Ramos (cell line): Measurements from ENCODE around the gene PCDHB8.
"Not testable (repeated sequence)": the region's sequence is repeated elsewhere in the genome, so short reads cannot be mapped to it uniquely, and the experiment has no call there.

Experiments used
- in situ Hi-C: fragments of 300-500 bp; cut with MboI; formaldehyde crosslinking; loops from one replicate; pipeline ENCODE4 v1.14.3; 2022; ENCODE audit warnings: low sequenced_read_pairs; ENCODE audit not compliant: unreplicated experiment

PCDHB8 gene

GRCh38 chr5:141182248-141182647 is 4.7 kb downstream of the PCDHB8 start, which contains the start of gene PCDHB16:
TSS of gene PCDHB16 (plus strand) at chr5:141182387. CDS start at chr5:141182560, 173 bp downstream.
- in situ Hi-C loops, result no loop called here

DNA sequence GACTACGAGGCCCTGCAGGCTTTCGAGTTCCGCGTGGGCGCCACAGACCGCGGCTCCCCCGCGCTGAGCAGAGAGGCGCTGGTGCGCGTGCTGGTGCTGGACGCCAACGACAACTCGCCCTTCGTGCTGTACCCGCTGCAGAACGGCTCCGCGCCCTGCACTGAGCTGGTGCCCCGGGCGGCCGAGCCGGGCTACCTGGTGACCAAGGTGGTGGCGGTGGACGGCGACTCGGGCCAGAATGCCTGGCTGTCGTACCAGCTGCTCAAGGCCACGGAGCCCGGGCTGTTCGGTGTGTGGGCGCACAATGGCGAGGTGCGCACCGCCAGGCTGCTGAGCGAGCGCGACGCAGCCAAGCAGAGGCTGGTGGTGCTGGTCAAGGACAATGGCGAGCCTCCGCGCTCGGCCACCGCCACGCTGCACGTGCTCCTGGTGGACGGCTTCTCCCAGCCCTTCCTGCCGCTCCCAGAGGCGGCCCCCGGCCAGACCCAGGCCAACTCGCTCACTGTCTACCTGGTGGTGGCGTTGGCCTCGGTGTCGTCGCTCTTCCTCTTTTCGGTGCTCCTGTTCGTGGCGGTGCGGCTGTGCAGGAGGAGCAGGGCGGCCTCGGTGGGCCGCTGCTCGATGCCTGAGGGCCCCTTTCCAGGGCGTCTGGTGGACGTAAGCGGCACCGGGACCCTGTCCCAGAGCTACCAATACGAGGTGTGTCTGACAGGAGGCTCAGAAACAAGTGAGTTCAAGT is 6.7 kb downstream of the PCDHB8 start:
- in situ Hi-C loops, result not testable (repeated sequence)

DNA sequence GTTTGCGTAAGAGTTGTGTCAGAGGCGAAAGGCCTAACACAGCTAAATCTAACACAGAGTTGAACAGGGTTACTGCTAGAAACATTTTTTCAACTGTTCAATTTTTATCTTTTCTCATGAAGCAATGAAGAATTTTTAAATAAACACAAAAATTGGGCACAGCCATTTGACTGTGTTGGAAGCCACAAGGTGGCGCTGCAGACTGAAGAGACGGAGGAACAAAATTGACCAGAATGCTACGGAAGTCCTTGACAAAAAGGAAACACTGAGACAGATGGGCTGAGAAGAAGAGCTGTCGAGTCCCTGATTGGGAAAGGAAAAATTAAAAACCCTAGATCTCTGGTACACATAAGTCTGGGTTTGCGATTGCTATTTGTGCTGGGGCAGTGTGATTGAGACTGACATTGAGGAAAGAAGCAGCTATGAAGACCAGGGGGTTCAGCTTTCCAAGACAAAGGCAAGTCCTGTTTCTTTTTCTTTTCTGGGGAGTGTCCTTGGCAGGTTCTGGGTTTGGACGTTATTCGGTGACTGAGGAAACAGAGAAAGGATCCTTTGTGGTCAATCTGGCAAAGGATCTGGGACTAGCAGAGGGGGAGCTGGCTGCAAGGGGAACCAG is 9.4 kb downstream of the PCDHB8 start, which contains the start of gene PCDHB9:
PCDHB9 (plus strand) TSS at position 265 of the 616 bp plus-strand sequence; CDS start at position 423, 158 bp downstream.
- in situ Hi-C loops, result no loop called here

GRCh38 chr5:141188682-141189081 is 11.1 kb downstream of the PCDHB8 start:
- in situ Hi-C loops, result not testable (repeated sequence)

- in situ Hi-C loops, result not testable (repeated sequence)
These were observed 11.5 kb downstream of the PCDHB8 start for GRCh38 chr5:141189131-141189530.

GRCh38 chr5:141192110-141192725 is 14.6 kb downstream of the PCDHB8 start, which contains the start of gene PCDHB10:
TSS of gene PCDHB10 (plus strand) at chr5:141192353. CDS start at chr5:141192553, 200 bp downstream.
- in situ Hi-C loops, result no loop called here

- in situ Hi-C loops, result not testable (repeated sequence)
These were observed 16.7 kb downstream of the PCDHB8 start for GRCh38 chr5:141194332-141194731.

DNA sequence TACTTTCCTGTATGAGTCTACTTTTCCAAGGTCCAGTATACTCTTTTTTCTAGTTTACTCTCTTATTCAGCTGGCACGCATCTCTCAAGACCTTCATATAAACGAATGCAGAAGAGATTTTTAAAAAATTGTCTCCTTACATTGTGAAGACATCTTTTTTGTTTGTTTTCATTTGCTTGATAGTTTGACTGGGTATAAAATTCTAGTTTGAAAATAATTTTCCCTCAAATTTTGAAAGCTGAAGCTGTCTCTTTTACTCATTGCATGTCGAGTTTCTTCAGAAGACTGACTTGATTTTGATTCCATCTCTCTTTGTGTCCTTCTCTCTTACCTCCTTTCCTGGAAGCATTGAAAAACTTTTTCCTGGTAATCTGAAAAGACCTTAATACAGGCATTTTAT is 18.8 kb downstream of the PCDHB8 start:
- in situ Hi-C loops, result no loop called here

- in situ Hi-C loops, result no loop called here
These were observed 22.0 kb downstream of the PCDHB8 start, which contains the start of gene PCDHB11 for GRCh38 chr5:141199359-141200235. TSS of gene PCDHB11 (plus strand) at chr5:141199627. CDS start at chr5:141199775, 148 bp downstream.

DNA sequence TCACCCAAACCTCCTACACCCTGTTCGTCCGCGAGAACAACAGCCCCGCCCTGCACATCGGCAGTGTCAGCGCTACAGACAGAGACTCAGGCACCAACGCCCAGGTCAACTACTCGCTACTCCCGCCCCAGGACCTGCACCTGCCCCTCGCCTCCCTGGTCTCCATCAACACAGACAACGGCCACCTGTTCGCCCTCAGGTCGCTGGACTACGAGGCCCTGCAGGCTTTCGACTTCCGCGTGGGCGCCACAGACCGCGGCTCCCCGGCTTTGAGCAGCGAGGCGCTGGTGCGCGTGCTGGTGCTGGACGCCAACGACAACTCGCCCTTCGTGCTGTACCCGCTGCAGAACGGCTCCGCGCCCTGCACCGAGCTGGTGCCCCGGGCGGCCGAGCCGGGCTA is 23.5 kb downstream of the PCDHB8 start:
- in situ Hi-C loops, result not testable (repeated sequence)

GRCh38 chr5:141201646-141202045 is 24.1 kb downstream of the PCDHB8 start:
- in situ Hi-C loops, result not testable (repeated sequence)

DNA sequence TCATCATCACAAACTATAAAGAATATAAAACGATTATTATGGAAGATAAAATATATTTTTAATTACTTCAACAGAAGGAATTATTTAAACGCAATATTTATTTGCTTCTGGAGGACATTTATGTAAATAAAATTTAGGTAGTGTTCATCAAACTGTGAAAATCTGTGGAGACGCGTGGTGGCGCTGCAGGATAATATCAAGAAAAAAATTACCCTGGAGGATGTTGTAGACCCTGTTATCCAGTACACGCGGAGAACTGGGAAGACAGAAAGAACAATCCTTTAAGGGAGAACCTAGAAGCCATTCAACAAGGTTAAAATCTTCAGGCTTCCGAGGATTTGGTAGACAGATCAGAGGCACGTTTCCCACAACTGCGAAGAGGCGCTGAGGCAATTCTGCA is 30.9 kb downstream of the PCDHB8 start, which contains the start of gene PCDHB12:
PCDHB12 (plus strand) TSS at position 242 of the 400 bp plus-strand sequence. CDS start 189 bp downstream, outside the sequence.
- in situ Hi-C loops, result no loop called here

- in situ Hi-C loops, result loop anchor here (10.0 kb wide), 1 partner anchor 345 kb away; no protein-coding TSS in a partner anchor
These were observed 32.7 kb downstream of the PCDHB8 start for GRCh38 chr5:141210281-141210680.

- in situ Hi-C loops, result loop anchor here (10.0 kb wide), 1 partner anchor 344 kb away; no protein-coding TSS in a partner anchor
These were observed 33.3 kb downstream of the PCDHB8 start for GRCh38 chr5:141210849-141211248.

DNA sequence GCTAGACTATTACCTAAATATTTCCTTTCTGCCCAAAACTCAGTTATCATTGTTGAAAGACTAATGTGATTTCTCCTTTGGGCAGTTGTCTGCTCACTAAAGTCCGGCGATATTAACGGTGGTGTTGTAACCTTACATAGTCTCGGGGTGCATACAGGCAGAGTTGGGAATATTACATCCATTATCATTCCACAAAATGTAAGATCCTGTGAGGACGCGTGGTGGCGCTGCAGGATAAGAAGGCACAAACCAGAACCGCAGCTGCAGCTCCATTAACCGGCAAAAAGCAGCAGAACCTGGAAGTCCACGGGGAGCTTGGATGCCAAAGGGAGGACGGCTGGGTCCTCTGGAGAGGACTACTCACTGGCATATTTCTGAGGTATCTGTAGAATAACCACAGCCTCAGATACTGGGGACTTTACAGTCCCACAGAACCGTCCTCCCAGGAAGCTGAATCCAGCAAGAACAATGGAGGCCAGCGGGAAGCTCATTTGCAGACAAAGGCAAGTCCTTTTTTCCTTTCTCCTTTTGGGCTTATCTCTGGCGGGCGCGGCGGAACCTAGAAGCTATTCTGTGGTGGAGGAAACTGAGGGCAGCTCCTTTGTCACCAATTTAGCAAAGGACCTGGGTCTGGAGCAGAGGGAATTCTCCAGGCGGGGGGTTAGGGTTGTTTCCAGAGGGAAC is 36.2 kb downstream of the PCDHB8 start, which contains the start of gene PCDHB13:
PCDHB13 (plus strand) TSS at position 264 of the 684 bp plus-strand sequence; CDS start at position 469, 205 bp downstream.
- in situ Hi-C loops, result loop anchor here (10.0 kb wide), 1 partner anchor 341 kb away; no protein-coding TSS in a partner anchor

GRCh38 chr5:141214583-141214982 is 37.0 kb downstream of the PCDHB8 start:
- in situ Hi-C loops, result loop anchor here (10.0 kb wide), 1 partner anchor 340 kb away; no protein-coding TSS in a partner anchor

GRCh38 chr5:141215504-141215903 is 37.9 kb downstream of the PCDHB8 start:
- in situ Hi-C loops, result loop anchor here (10.0 kb wide), 1 partner anchor 339 kb away; no protein-coding TSS in a partner anchor

GRCh38 chr5:141216035-141216434 is 38.4 kb downstream of the PCDHB8 start:
- in situ Hi-C loops, result loop anchor here (10.0 kb wide), 1 partner anchor 339 kb away; no protein-coding TSS in a partner anchor
